Measurements from ENCODE around the gene RIC8B.
"Not testable (repeated sequence)": the region's sequence is repeated elsewhere in the genome, so short reads cannot be mapped to it uniquely, and the experiment has no call there.

The RIC8B gene

DNA sequence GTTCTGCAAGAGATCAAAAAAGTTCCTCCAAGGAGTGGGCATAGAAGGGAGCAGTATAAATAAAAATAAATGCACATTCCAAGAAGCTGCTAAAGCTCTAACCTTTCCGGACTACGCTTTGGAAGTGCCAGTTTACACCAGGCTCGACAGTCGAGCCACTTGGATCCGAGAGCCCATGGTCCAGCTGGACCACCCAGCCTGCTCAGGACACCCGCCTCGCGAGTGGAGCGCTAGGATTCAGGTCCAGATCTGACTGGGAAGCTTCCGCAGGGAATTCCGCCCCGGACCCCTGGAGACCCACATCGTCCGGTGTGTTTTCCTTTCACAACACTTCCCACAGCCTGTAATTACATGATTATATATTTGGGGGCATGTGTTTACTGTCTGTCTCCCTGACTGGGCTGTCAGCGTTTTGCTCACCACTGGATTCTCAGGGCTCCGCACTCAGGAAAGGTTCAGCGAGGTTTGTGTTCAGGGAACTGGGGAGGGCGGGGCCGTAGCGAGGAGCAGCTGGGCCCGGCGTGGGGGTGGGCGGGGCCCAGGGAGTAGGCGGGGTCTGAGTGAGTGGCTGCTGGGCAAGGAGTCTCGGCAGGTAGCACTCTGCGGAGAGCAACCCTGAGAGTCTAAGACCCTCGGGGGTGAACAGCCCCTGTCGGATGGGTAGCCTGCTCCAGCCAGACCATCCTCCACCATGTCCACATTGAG, 128.9 kb downstream of the RIC8B start:
- DNase-seq (ENCODE audit: low read depth), result peak; percentile 48

- DNase-seq (ENCODE audit: low read depth), result no peak
These were observed 132.2 kb downstream of the RIC8B start for GRCh38 chr12:106906715-106907114.

GRCh38 chr12:106907411-106907810, 132.9 kb downstream of the RIC8B start:
- no peak for DNase-seq (ENCODE audit: low read depth)

- DNase-seq (ENCODE audit: low read depth), result no peak
These were observed 133.4 kb downstream of the RIC8B start for GRCh38 chr12:106907846-106908245.

- DNase-seq (ENCODE audit: low read depth), result no peak
These were observed 134.1 kb downstream of the RIC8B start for GRCh38 chr12:106908561-106908960.

- DNase-seq (ENCODE audit: low read depth), result no peak
These were observed 135.7 kb downstream of the RIC8B start for GRCh38 chr12:106910202-106910601.

DNA sequence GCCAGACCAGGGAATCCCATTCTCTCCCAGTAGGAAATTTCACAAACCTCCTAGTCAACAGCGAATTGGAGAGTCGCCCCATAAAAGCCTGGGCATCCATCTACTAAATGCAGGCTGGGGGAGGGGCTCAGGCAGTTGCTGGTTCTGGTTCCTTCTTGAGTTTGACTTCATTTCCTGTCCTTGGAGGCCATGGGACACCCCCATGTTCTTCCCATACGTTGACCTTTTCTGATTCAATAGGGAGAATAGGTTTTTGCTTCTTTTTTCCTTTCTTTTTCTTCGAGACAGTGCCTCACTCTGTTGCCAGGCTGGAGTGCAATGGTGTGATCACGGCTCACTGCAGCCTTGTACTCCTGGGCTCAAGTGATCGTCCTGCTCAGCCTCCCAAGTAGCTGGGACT, 137.1 kb downstream of the RIC8B start:
- DNase-seq (ENCODE audit: low read depth), result no peak

DNA sequence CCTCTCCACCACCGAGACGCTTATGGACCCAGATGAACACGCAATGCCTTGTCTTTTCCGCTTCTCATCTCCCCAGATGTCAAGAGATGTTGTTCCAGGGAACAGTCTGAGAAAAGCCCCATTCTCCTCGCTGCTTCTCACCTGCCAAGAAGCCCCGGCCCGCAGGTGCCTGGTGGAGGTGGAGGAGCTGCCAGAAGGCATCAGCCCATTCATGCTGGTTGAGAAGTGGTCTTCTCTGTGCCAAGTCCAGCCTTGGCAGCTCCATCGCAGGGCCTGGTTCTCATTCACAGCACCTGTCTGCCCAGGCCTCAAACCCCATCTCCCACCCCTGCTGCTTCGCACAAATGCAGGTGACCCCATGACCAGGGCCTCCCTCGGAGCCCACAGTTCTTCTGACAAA, 139.0 kb downstream of the RIC8B start:
- no peak for DNase-seq (ENCODE audit: low read depth)

- DNase-seq (ENCODE audit: low read depth), result no peak
These were observed 140.5 kb downstream of the RIC8B start for GRCh38 chr12:106914796-106915634.

DNA sequence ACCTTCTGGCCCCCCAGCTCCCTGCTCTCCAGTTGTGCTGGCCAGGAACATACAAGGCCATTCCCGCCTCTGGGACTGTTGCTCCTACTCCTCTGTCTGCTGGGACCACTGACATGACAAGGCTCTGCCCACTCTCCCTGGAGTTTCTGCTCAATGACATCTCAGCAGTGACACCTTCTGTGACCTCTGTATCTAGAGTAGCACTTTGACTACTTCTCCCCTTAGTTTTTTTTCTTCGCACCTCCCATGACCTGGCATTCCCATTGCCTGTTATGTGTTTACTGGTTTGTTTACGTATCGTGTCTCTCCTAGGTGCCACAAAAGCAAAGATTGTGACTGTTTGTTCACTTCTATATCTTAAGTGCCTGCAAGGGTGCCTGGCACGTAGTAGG, 141.1 kb downstream of the RIC8B start:
- DNase-seq (ENCODE audit: low read depth), result no peak

DNA sequence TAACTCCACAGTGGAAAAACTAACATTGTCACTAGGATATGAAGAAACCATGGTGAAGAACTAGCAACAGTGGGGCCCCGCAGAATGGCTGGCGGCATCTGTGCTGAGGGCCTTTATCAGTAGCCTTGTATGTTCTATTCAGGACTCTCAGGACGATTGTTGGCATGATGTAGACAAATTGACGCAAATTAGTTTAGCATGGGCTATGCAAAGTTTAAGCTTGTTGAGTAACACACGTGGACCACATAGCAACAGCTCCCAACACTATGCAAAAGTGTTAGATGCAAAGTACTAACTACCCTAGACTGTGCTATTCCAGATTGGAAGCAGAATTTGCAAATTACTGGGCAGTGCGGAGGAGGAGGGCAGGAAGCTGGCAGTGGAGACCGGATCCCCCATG, 143.0 kb downstream of the RIC8B start:
- no peak for DNase-seq (ENCODE audit: low read depth)

DNA sequence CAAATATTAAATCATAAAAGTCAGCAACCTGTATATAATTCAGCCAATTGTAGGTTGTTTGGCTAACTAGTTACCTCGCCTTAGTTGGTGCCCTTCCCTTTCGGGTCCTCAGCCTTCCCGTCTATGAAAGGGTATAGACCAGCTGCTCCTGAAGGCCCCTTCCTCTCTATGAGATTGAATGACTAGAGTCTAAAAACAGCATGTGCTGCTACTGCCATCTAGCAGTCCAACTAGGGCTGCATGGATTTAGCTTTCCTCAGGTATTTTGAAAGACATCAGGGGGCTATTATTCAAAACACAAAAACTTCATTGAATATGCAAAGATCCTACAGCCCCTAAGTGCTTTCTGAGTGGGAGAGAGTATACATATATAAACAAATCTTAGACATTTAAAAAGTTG, 144.3 kb downstream of the RIC8B start:
- no peak for DNase-seq (ENCODE audit: low read depth)

- DNase-seq (ENCODE audit: low read depth), result no peak
These were observed 145.5 kb downstream of the RIC8B start for GRCh38 chr12:106919910-106920544.

DNA sequence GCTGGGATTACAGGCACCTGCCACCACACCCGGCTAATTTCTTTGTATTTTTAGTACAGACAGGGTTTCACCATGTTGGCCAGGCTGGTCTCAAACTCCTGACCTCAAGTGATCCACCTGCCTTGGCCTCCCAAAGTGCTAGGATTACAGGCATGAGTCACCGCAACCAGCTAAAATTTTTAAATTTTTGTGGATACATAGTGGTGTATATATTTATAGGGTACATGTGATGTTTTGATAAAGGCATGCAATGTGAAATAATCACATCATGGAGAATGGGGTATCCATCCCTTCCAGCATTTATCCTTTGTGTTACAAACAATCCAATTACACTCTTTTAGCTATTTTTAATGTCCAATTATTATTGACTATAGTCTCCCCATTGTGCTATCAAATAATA, 147.5 kb downstream of the RIC8B start:
- not testable (repeated sequence) for DNase-seq (ENCODE audit: low read depth)

DNA sequence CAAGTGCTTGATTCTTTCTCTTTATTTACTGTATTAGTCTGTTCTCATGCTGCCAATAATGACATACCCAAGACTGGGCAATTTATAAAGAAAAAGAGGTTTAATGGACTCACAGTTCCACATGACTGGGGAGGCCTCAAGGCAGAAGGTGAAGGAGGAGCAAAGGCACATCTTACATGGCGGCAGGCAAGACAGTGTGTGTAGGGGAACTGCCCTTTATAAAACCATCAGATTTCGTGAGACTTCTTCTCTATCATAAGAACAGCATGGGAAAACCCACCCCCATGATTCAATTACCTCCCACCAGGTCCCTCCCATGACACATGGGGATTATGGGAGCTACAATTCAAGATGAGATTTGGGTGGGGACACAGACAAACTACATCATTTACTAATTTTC, 149.1 kb downstream of the RIC8B start:
- DNase-seq (ENCODE audit: low read depth), result not testable (repeated sequence)

DNA sequence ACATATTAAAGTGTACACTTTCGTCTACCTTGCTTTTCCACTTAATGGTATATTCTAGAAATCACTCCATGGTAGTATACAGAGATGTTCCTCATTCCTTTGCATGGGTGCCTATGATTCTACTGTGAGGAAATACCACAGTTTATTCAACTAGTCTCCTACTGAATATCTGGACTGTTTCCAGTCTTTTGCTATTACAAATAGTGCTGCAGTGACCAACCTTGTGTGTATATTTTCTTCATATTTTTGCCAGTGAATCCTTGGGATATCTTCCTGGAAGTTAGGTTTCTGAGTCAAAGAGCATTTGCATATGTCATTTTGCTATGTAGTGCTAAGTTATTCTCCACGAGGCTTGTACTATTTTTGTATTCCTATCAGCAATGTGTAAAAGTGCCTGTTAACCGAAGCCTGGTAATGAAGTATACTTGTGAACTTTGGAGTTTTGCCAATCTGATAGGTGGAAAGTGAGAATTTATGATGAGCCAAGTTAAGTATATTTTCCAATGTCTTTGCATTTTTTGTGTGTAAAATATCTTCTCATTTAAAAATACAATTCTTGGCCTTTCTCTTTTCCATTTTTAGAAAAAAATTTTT, 149.9 kb downstream of the RIC8B start:
- DNase-seq (ENCODE audit: low read depth), result no peak

GRCh38 chr12:106926657-106927056, 152.2 kb downstream of the RIC8B start:
- no peak for DNase-seq (ENCODE audit: low read depth)

- no peak for DNase-seq (ENCODE audit: low read depth)
These were observed 159.8 kb downstream of the RIC8B start for GRCh38 chr12:106934277-106934676.
